ENCODE data around the gene GUCY1A1.

The GUCY1A1 gene

GRCh38 chr4:155772459-155773195 is 106.0 kb downstream of the GUCY1A1 start:
- TF ChIP-seq, protein P1, sequence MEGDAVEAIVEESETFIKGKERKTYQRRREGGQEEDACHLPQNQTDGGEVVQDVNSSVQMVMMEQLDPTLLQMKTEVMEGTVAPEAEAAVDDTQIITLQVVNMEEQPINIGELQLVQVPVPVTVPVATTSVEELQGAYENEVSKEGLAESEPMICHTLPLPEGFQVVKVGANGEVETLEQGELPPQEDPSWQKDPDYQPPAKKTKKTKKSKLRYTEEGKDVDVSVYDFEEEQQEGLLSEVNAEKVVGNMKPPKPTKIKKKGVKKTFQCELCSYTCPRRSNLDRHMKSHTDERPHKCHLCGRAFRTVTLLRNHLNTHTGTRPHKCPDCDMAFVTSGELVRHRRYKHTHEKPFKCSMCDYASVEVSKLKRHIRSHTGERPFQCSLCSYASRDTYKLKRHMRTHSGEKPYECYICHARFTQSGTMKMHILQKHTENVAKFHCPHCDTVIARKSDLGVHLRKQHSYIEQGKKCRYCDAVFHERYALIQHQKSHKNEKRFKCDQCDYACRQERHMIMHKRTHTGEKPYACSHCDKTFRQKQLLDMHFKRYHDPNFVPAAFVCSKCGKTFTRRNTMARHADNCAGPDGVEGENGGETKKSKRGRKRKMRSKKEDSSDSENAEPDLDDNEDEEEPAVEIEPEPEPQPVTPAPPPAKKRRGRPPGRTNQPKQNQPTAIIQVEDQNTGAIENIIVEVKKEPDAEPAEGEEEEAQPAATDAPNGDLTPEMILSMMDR (IDR thresholded peaks at IDR 0.05; ENCODE audit: low read depth, low read length): no peak
- in situ Hi-C loops (cut with HindIII; ENCODE audit: low sequenced_read_pairs): no loop called here
- H3K4me3 ChIP-seq (ENCODE audit: low read depth, low read length): no peak overlapping the region
- DNase-seq (ENCODE audit: low read depth, low spot score): no peak

- in situ Hi-C loops (cut with HindIII; ENCODE audit: low sequenced_read_pairs): no loop called here
- no peak overlapping the region for H3K4me3 ChIP-seq (ENCODE audit: low read depth, low read length)
- TF ChIP-seq, protein P1 (IDR thresholded peaks at IDR 0.05; ENCODE audit: low read depth, low read length): no peak
- DNase-seq (ENCODE audit: low read depth, low spot score): no peak
These were observed 106.7 kb downstream of the GUCY1A1 start for GRCh38 chr4:155773196-155773800.

DNA sequence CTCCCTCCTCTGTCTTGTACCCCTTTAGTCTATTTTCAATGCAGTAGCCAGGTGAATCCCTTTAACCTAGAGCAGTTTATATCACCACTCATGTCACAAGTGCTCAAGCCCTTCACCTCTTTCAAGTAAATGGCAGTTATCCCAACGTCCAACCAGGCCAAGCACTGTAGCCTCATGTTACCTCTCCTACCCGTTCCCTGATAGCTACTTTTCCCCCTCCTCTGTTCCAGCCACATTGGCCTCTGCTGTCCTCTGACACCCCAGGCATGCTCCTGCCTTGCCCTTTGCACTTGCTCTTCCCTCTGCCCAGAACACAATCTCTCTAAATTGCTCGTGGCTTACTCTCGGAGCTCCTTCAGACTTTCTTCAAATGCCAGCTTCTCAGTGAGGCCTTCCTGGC is 107.4 kb downstream of the GUCY1A1 start:
- DNase-seq (ENCODE audit: low read depth, low spot score): no peak
- no peak overlapping the region for H3K4me3 ChIP-seq (ENCODE audit: low read depth, low read length)
- in situ Hi-C loops (cut with HindIII; ENCODE audit: low sequenced_read_pairs): no loop called here
- TF ChIP-seq, protein P1 (IDR thresholded peaks at IDR 0.05; ENCODE audit: low read depth, low read length): no peak

DNA sequence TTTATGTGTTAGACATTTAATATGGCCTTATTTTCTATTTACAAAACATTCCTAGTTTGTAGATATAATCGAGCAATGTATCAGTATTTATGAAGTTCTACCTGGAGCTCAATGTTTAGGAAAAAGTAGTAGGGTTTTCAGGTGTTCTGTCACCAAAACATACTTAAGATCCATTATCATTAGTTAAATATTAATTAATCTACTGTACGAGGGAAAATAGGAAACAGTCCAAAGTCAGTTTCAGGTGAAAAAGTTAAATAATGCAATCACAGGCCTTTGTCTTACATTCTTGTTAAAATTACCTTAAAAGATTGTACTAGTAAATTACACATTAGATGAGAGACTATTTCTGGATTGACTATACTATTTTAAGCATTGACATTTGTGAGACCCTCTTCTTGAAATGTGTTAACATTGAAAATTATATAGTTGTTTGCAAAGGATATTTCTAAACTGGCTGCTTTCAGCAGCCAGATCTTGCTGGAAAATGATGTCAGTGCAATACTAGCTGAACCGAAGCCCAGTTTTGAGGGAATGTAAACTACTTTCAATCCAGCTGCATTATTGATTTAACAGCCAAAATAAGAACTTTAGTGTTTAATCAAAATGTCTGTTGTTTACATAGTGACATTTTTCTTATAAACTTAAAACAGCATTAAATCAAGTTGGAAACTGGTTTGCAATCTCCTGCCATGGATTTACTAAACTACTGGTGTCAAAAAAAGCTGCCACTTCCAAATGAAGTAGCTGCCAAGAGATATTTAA is 111.5 kb downstream of the GUCY1A1 start:
- DNase-seq (ENCODE audit: low read depth, low spot score): peak; percentile 32
- TF ChIP-seq, protein P1 (IDR thresholded peaks at IDR 0.05; ENCODE audit: low read depth, low read length): no peak
- in situ Hi-C loops (cut with HindIII; ENCODE audit: low sequenced_read_pairs): no loop called here
- H3K4me3 ChIP-seq (ENCODE audit: low read depth, low read length): no peak overlapping the region

- in situ Hi-C loops (cut with HindIII; ENCODE audit: low sequenced_read_pairs): no loop called here
- no peak for DNase-seq (ENCODE audit: low read depth, low spot score)
- H3K4me3 ChIP-seq (ENCODE audit: low read depth, low read length): no peak overlapping the region
- TF ChIP-seq, protein P1 (IDR thresholded peaks at IDR 0.05; ENCODE audit: low read depth, low read length): no peak
These were observed 114.1 kb downstream of the GUCY1A1 start for GRCh38 chr4:155780775-155781174.

DNA sequence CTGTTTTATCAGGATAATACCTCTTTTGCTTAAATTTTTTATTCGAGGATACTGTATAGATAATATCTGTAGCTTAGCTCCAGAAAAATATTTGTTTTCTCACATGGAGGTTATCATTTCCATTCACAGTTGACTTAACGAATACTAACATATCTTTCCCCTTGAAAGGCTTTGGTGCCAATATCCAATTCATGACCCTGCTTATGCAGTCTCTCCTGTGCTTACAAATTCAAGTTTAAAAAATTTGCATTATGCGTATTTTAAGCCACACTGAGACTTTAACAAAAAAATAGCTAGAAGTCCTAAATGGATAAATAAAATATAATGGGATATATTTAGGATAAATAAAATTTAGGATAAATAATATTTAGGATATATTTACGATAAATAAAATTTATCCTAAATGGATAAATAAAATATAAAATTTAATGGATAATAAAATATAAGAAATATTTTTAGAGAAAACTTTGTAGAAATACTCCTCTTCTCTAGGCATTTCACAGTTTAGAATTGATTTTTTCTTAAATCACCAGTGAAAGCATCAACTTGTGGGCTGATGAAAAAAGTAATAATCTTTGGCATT is 114.7 kb downstream of the GUCY1A1 start:
- TF ChIP-seq, protein P1 (IDR thresholded peaks at IDR 0.05; ENCODE audit: low read depth, low read length): no peak

More for the DNA sequence above, 114.7 kb downstream of the GUCY1A1 start:
- no peak for DNase-seq (ENCODE audit: low read depth, low spot score)
- in situ Hi-C loops (cut with HindIII; ENCODE audit: low sequenced_read_pairs): no loop called here
- no peak overlapping the region for H3K4me3 ChIP-seq (ENCODE audit: low read depth, low read length)
